Tibial nerve (tissue), 3 donors: ENCODE measurements around the gene RACK1.

Experiments used
- POLR2A ChIP-seq, 2 donors: fragments of 450-650 bp; IDR thresholded peaks; one replicate each; pipeline ENCODE4 v1.6.1; 2017; ENCODE audit warnings: antibody characterized with exemption in 2 of 2, mild to moderate bottlenecking in 2 of 2, moderate library complexity in 2 of 2
- TF ChIP-seq, protein P1 (sequence below), 5 experiments: fragments of 200-600 bp in 3 of 5; fragments of 450-650 bp in 2 of 5; sonication (generic) in 3 of 5; IDR thresholded peaks; one replicate each; pipeline ENCODE4 v1.5.1; 2016 to 2019; ENCODE audit warnings: antibody characterized with exemption in 5 of 5, mild to moderate bottlenecking in 3 of 5, moderate library complexity in 2 of 5

DNA sequence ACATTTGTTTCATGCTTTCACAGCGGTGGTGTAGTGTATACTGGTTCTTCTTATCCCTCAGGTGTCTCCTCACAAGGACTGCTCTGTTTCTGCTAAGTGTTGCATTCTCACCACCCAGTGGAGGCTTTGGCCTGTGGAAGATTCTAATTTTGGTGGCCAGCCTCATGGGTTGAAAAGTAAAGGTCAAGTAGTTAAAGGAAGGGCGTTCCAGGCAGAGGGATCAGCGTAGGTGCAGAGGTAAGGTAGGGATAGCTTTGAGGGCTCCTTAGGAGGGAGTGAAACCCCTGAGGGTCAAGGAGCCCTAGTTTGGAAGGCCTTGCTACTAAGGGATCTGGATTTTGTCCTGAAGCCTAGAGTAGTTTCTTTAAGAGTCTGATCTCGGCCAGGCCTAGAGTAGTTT lies 4.6 kb upstream of the RACK1 start:
- TF ChIP-seq, protein P1, sequence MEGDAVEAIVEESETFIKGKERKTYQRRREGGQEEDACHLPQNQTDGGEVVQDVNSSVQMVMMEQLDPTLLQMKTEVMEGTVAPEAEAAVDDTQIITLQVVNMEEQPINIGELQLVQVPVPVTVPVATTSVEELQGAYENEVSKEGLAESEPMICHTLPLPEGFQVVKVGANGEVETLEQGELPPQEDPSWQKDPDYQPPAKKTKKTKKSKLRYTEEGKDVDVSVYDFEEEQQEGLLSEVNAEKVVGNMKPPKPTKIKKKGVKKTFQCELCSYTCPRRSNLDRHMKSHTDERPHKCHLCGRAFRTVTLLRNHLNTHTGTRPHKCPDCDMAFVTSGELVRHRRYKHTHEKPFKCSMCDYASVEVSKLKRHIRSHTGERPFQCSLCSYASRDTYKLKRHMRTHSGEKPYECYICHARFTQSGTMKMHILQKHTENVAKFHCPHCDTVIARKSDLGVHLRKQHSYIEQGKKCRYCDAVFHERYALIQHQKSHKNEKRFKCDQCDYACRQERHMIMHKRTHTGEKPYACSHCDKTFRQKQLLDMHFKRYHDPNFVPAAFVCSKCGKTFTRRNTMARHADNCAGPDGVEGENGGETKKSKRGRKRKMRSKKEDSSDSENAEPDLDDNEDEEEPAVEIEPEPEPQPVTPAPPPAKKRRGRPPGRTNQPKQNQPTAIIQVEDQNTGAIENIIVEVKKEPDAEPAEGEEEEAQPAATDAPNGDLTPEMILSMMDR (IDR thresholded peaks at IDR 0.05), result no peak
- no peak for TF ChIP-seq POLR2A (IDR thresholded peaks at IDR 0.05)
